H9 (cell line): ENCODE measurements around the gene GGCT. TPM values are rescaled to one million over a fixed set of nuclear protein-coding genes. Genes with fewer than 3 reads are reported as not detected.

Experiments
- DNase-seq: peaks from one replicate; pipeline ENCODE4 v3.0.0-alpha.2; 2017
- H2AFZ ChIP-seq: one replicate; pipeline ENCODE4 v1.6.1; 2013; ENCODE audit warnings: mild to moderate bottlenecking, low read length, control low read depth, moderate library complexity
- H2AK5ac ChIP-seq: 2 replicates; pipeline ENCODE4 v1.6.1; 2013; ENCODE audit warnings: low read length, control low read depth, mixed read lengths; ENCODE audit not compliant: insufficient read length
- H2BK120ac ChIP-seq: one replicate; pipeline ENCODE4 v1.6.1; 2013; ENCODE audit warnings: low read depth, mild to moderate bottlenecking, low read length, control low read depth, inconsistent platforms; ENCODE audit not compliant: poor library complexity, severe bottlenecking
- H2BK12ac ChIP-seq: 2 replicates; pipeline ENCODE4 v1.6.1; 2013; ENCODE audit warnings: low read length, control low read depth, mixed read lengths, low read depth; ENCODE audit not compliant: insufficient read length
- H2BK15ac ChIP-seq: 2 replicates; pipeline ENCODE4 v1.6.1; 2013; ENCODE audit warnings: low read depth, low read length, control low read depth
- H2BK20ac ChIP-seq: one replicate; pipeline ENCODE4 v1.6.1; 2013; ENCODE audit warnings: low read depth, mild to moderate bottlenecking, low read length, control low read depth, inconsistent platforms; ENCODE audit not compliant: poor library complexity, severe bottlenecking
- H2BK5ac ChIP-seq: 2 replicates; pipeline ENCODE4 v1.6.1; 2013; ENCODE audit warnings: low read length, control low read depth, mixed read lengths; ENCODE audit not compliant: insufficient read length
- H3K14ac ChIP-seq: 2 replicates; pipeline ENCODE4 v1.6.1; 2013; ENCODE audit warnings: low read length, control low read depth; ENCODE audit not compliant: insufficient read depth
- H3K18ac ChIP-seq: 2 replicates; pipeline ENCODE4 v1.6.1; 2013; ENCODE audit warnings: low read depth, mild to moderate bottlenecking, mixed read lengths, low read length, control low read depth; ENCODE audit not compliant: insufficient read length
- H3K23ac ChIP-seq: 2 replicates; pipeline ENCODE4 v1.6.1; 2013; ENCODE audit warnings: low read length, control low read depth, mixed read lengths, low read depth; ENCODE audit not compliant: insufficient read length
- H3K23me2 ChIP-seq: 2 replicates; pipeline ENCODE4 v1.6.1; 2013; ENCODE audit warnings: low read depth, mild to moderate bottlenecking, mixed read lengths, low read length, control low read depth; ENCODE audit not compliant: insufficient read length, poor library complexity, severe bottlenecking
- H3K27ac ChIP-seq: 2 replicates; pipeline ENCODE4 v1.5.1; 2013; ENCODE audit warnings: low read length, control low read depth, mixed read lengths, low read depth; ENCODE audit not compliant: insufficient read length
- H3K27me3 ChIP-seq: 2 replicates; pipeline ENCODE4 v1.6.1; 2013; ENCODE audit warnings: low read length, control low read depth, inconsistent platforms; ENCODE audit not compliant: insufficient read depth
- H3K4ac ChIP-seq: 2 replicates; pipeline ENCODE4 v1.6.1; 2013; ENCODE audit warnings: low read depth, mild to moderate bottlenecking, control low read depth, inconsistent platforms, low read length, moderate library complexity
- H3K4me1 ChIP-seq: 2 replicates; pipeline ENCODE4 v1.6.1; 2013; ENCODE audit warnings: low read length, control low read depth, inconsistent platforms; ENCODE audit not compliant: insufficient read depth
- H3K4me2 ChIP-seq: 2 replicates; pipeline ENCODE4 v1.6.1; 2013; ENCODE audit warnings: low read length, control low read depth, mixed read lengths; ENCODE audit not compliant: insufficient read length, insufficient read depth
- H3K56ac ChIP-seq: 2 replicates; pipeline ENCODE4 v1.6.1; 2013; ENCODE audit warnings: low read depth, mild to moderate bottlenecking, mixed read lengths, low read length, control low read depth; ENCODE audit not compliant: insufficient read length
- H3K79me1 ChIP-seq: 2 replicates; pipeline ENCODE4 v1.6.1; 2013; ENCODE audit warnings: low read depth, mild to moderate bottlenecking, moderate library complexity, low read length, control low read depth, inconsistent platforms; ENCODE audit not compliant: insufficient read depth, poor library complexity, severe bottlenecking
- H3K79me2 ChIP-seq: 2 replicates; pipeline ENCODE4 v1.6.1; 2013; ENCODE audit warnings: low read length, control low read depth, inconsistent platforms; ENCODE audit not compliant: insufficient read depth
- H3K9ac ChIP-seq: 2 replicates; pipeline ENCODE4 v1.6.1; 2013; ENCODE audit warnings: low read length, control low read depth, mixed read lengths; ENCODE audit not compliant: insufficient read length; ENCODE audit errors: extremely low read depth
- H3K9me3 ChIP-seq: one replicate; pipeline ENCODE4 v1.6.1; 2013; ENCODE audit warnings: low read depth, low read length, inconsistent platforms; ENCODE audit not compliant: control insufficient read depth
- H3T11ph ChIP-seq: one replicate; pipeline ENCODE4 v1.6.1; 2013; ENCODE audit warnings: mild to moderate bottlenecking, low read length, control low read depth, inconsistent platforms
- H4K20me1 ChIP-seq: one replicate; pipeline ENCODE4 v1.6.1; 2013; ENCODE audit not compliant: control insufficient read depth, insufficient read length, insufficient read depth
- H4K5ac ChIP-seq: 2 replicates; pipeline ENCODE4 v1.6.1; 2013; ENCODE audit warnings: low read depth, mild to moderate bottlenecking, mixed read lengths, low read length, control low read depth; ENCODE audit not compliant: insufficient read length
- H4K8ac ChIP-seq: replicated peaks from 2 replicates; pipeline ENCODE4 v1.6.1; 2013; ENCODE audit warnings: low read length, control low read depth, mixed read lengths, low read depth; ENCODE audit not compliant: insufficient read length
- H4K91ac ChIP-seq: 2 replicates; pipeline ENCODE4 v1.6.1; 2013; ENCODE audit warnings: low read depth, mild to moderate bottlenecking, moderate library complexity, mixed read lengths, low read length, control low read depth; ENCODE audit not compliant: insufficient read length
- H3K27ac Mint-ChIP-seq, 3 experiments: 2 replicates in 2 of 3; 3 replicates in 1 of 3; pipeline ENCODE4 v1.8.0; 2020 to 2021; ENCODE audit warnings: mixed read lengths in 3 of 3, mild to moderate bottlenecking in 1 of 3, moderate library complexity in 1 of 3
- H3K27me3 Mint-ChIP-seq: 2 replicates; pipeline ENCODE4 v1.8.0; 2021; ENCODE audit warnings: low read depth, mild to moderate bottlenecking, moderate library complexity, mixed read lengths
- H3K36me3 Mint-ChIP-seq, 3 experiments: 2 replicates in 2 of 3; 3 replicates in 1 of 3; pipeline ENCODE4 v1.8.0; 2020 to 2021; ENCODE audit warnings: low read depth in 3 of 3, mixed read lengths in 3 of 3; ENCODE audit not compliant: insufficient read depth in 1 of 3
- H3K4me1 Mint-ChIP-seq, 2 experiments: 2 replicates each; pipeline ENCODE4 v1.8.0; 2020; ENCODE audit warnings: mixed read lengths in 2 of 2
- H3K4me3 Mint-ChIP-seq, 2 experiments: 2 replicates in 1 of 2; 3 replicates in 1 of 2; pipeline ENCODE4 v1.8.0; 2020 to 2021; ENCODE audit warnings: mild to moderate bottlenecking in 2 of 2, mixed read lengths in 2 of 2, moderate library complexity in 1 of 2
- H3K9me3 Mint-ChIP-seq, 2 experiments: 2 replicates in 1 of 2; 3 replicates in 1 of 2; pipeline ENCODE4 v1.8.0; 2020; ENCODE audit warnings: mild to moderate bottlenecking in 2 of 2, mixed read lengths in 2 of 2, moderate library complexity in 1 of 2
- WGBS: extraction: QIAGEN DNeasy Blood & Tissue Kit; methylation state at CpG from one replicate; pipeline ENCODE4 v1.1.7; 2013; ENCODE audit warnings: missing lambda C conversion rate, low lambda C conversion rate, mixed read lengths; ENCODE audit not compliant: insufficient read length; ENCODE audit errors: extremely low coverage; 5-methylcytosine and 5-hydroxymethylcytosine counted together
- total RNA-seq: library from RNA; stranded (reverse); gene quantifications from 2 replicates; pipeline ENCODE4 v1.2.1, GENCODE V29; 2021
- TF ChIP-seq, protein P1 (sequence below): fragments of 200-600 bp; sonication (generic); conservative IDR thresholded peaks from 3 replicates; pipeline ENCODE4 v1.8.0; 2021; ENCODE audit warnings: antibody characterized with exemption, mild to moderate bottlenecking

GGCT gene
- total RNA-seq, 1 experiment from 2014 or later: 84.9 TPM

DNA sequence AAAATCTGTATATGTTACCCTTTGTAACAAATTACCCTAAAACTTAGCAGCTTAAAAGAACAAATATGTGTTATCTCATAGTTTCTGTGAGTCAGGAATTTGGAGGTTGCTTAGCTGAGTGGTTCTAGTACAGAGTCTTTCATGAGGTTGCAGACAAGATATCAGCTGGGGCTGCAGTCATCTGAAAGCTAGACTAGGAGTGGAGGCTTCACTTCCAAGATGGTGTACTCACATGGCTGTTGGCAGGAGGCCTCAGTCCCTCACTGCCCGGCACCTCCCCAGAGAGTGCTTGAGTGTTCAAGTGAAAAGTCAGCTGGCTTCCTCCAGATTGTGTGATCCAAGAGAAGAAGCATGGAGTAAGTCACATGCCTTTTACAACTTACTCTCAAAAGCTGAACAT lies 16.9 kb upstream of the GGCT start:
- no peak overlapping the region for H3K27ac Mint-ChIP-seq

More for the DNA sequence above, 16.9 kb upstream of the GGCT start:
- H3K27me3 ChIP-seq: no peaks in the 10 kb centered on the region
- H2BK15ac ChIP-seq: no peak overlapping the region; the same call in 1 of the 2 replicates
- H4K5ac ChIP-seq: peak overlapping the region; percentile 76
- H3K9ac ChIP-seq: no peak overlapping the region
- H2BK12ac ChIP-seq: no peak overlapping the region
- H3K4ac ChIP-seq: no peak overlapping the region
- no peak overlapping the region for H2BK20ac ChIP-seq
- TF ChIP-seq, protein P1, sequence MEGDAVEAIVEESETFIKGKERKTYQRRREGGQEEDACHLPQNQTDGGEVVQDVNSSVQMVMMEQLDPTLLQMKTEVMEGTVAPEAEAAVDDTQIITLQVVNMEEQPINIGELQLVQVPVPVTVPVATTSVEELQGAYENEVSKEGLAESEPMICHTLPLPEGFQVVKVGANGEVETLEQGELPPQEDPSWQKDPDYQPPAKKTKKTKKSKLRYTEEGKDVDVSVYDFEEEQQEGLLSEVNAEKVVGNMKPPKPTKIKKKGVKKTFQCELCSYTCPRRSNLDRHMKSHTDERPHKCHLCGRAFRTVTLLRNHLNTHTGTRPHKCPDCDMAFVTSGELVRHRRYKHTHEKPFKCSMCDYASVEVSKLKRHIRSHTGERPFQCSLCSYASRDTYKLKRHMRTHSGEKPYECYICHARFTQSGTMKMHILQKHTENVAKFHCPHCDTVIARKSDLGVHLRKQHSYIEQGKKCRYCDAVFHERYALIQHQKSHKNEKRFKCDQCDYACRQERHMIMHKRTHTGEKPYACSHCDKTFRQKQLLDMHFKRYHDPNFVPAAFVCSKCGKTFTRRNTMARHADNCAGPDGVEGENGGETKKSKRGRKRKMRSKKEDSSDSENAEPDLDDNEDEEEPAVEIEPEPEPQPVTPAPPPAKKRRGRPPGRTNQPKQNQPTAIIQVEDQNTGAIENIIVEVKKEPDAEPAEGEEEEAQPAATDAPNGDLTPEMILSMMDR: no peak
- no CpG with 5 or more reads among the region's 1 CpG for WGBS
- no peak overlapping the region for H4K91ac ChIP-seq
- no peaks in the 10 kb centered on the region for H3K79me1 ChIP-seq
- H2BK5ac ChIP-seq: no peak overlapping the region
- no peak overlapping the region for H2AFZ ChIP-seq
- H3K9me3 Mint-ChIP-seq: no peaks in the 10 kb centered on the region
- no peak overlapping the region for H3K23ac ChIP-seq
- peaks cover 10 to 14% of the 10 kb centered on the region in 2 experiments for H3K4me1 Mint-ChIP-seq
- H3K27me3 Mint-ChIP-seq: peaks cover 3% of the 10 kb centered on the region; the same call in 1 of the 2 replicates
- no peak overlapping the region for H2BK120ac ChIP-seq
- no peaks in the 10 kb centered on the region for H3K79me2 ChIP-seq
- no peak overlapping the region for H4K8ac ChIP-seq
- H3K18ac ChIP-seq: no peak overlapping the region
- H3K4me1 ChIP-seq: no peaks in the 10 kb centered on the region; the same call in 1 of the 2 replicates
- H4K20me1 ChIP-seq: no peaks in the 10 kb centered on the region
- no peak overlapping the region for H3K27ac ChIP-seq
- DNase-seq: no peak
- H3K4me2 ChIP-seq: no peak overlapping the region
- H3K4me3 Mint-ChIP-seq: no peak overlapping the region
- no peak overlapping the region for H3T11ph ChIP-seq
- no peaks in the 10 kb centered on the region for H3K23me2 ChIP-seq
- H3K14ac ChIP-seq: no peak overlapping the region
- H2AK5ac ChIP-seq: no peak overlapping the region
- no peaks in the 10 kb centered on the region for H3K36me3 Mint-ChIP-seq
- H3K56ac ChIP-seq: no peak overlapping the region
- no peaks in the 10 kb centered on the region for H3K9me3 ChIP-seq
